WTC11 (cell line): Measurements from ENCODE around the gene NR2E3. TPM values are rescaled to one million over a fixed set of nuclear protein-coding genes. Genes with fewer than 3 reads are reported as not detected.

Experiments used
- ATAC-seq: fragments of 200-7000 bp; cut with Tn5 transposase; 2 replicates; pipeline ENCODE4 v1.10.0; 2021; ENCODE audit warnings: mild to moderate bottlenecking, moderate library complexity
- CTCF ChIA-PET: fragments of 300-600 bp; sonication (Branson Sonifier 250); formaldehyde crosslinking; loops from one replicate; lab custom pipeline; 2021; ENCODE audit warnings: antibody characterized with exemption; lab: Charles Lee
- POLR2A ChIA-PET: fragments of 350-600 bp; sonication (Branson Sonifier 250); formaldehyde crosslinking; loops from one replicate; lab custom pipeline; 2021; ENCODE audit warnings: antibody characterized with exemption; lab: Charles Lee
- DNase-seq: peaks from one replicate; pipeline ENCODE4 v3.0.0; 2021; ENCODE audit warnings: low spot score
- H3K27ac Mint-ChIP-seq: 2 replicates; pipeline ENCODE4 v1.8.0; 2021; ENCODE audit warnings: mixed read lengths
- H3K27me3 Mint-ChIP-seq: 2 replicates; pipeline ENCODE4 v1.8.0; 2021; ENCODE audit warnings: low read depth, mild to moderate bottlenecking, moderate library complexity, mixed read lengths
- H3K36me3 Mint-ChIP-seq: 2 replicates; pipeline ENCODE4 v1.8.0; 2021; ENCODE audit warnings: mixed read lengths
- H3K4me1 Mint-ChIP-seq: 2 replicates; pipeline ENCODE4 v1.8.0; 2022; ENCODE audit warnings: mixed read lengths
- H3K4me3 Mint-ChIP-seq: 2 replicates; pipeline ENCODE4 v1.8.0; 2021; ENCODE audit warnings: mild to moderate bottlenecking, moderate library complexity, mixed read lengths
- H3K9me3 Mint-ChIP-seq: 2 replicates; pipeline ENCODE4 v1.8.0; 2021; ENCODE audit warnings: mixed read lengths
- ETV6 ChIP-seq: sonication (generic); formaldehyde crosslinking; IDR thresholded peaks from 2 replicates; pipeline ENCODE4 v1.8.1; 2022; ENCODE audit warnings: mild to moderate bottlenecking, missing genetic modification reagents
- HMGA2 ChIP-seq: fragments of 250-450 bp; sonication (Bioruptor Pico); IDR thresholded peaks from 2 replicates; pipeline ENCODE4 v1.4.0; 2021; ENCODE audit warnings: mild to moderate bottlenecking, moderate library complexity
- NFYB ChIP-seq: sonication (generic); formaldehyde crosslinking; conservative IDR thresholded peaks from 2 replicates; pipeline ENCODE4 v1.8.0; 2022; ENCODE audit warnings: low read depth, missing genetic modification reagents
- SOX15 ChIP-seq: fragments of 250-450 bp; sonication (Bioruptor Pico); IDR thresholded peaks from 2 replicates; pipeline ENCODE4 v1.9.0; 2021; ENCODE audit warnings: mild to moderate bottlenecking
- total RNA-seq: library from RNA; stranded (reverse); gene quantifications from 3 replicates; pipeline ENCODE4 v1.2.3, GENCODE V29; 2021
- TF ChIP-seq, protein P1 (sequence below): sonication (generic); formaldehyde crosslinking; IDR thresholded peaks from 2 replicates; pipeline ENCODE4 v1.8.0; 2023; ENCODE audit warnings: mild to moderate bottlenecking, missing genetic modification reagents
- TF ChIP-seq, protein P2 (sequence below): sonication (generic); formaldehyde crosslinking; IDR thresholded peaks from 2 replicates; pipeline ENCODE4 v1.8.0; 2022; ENCODE audit warnings: mild to moderate bottlenecking, missing genetic modification reagents
- TF ChIP-seq, protein P3 (sequence below): fragments of 250-450 bp; sonication (Bioruptor Pico); IDR thresholded peaks from 2 replicates; pipeline ENCODE4 v2.1.2; 2022; ENCODE audit warnings: mild to moderate bottlenecking, moderate library complexity
- TF ChIP-seq, protein P4 (sequence below): fragments of 250-450 bp; sonication (Bioruptor Pico); IDR thresholded peaks from 2 replicates; pipeline ENCODE4 v1.9.0; 2021; ENCODE audit warnings: mild to moderate bottlenecking, borderline replicate concordance
- TF ChIP-seq, protein P5 (sequence below): sonication (generic); formaldehyde crosslinking; IDR thresholded peaks from 2 replicates; pipeline ENCODE4 v1.8.1; 2022; ENCODE audit warnings: mild to moderate bottlenecking, moderate library complexity, missing genetic modification reagents
- TF ChIP-seq, protein P6 (sequence below): sonication (generic); formaldehyde crosslinking; IDR thresholded peaks from 2 replicates; pipeline ENCODE4 v1.8.0; 2022; ENCODE audit warnings: mild to moderate bottlenecking, missing genetic modification reagents
- TF ChIP-seq, protein P7 (sequence below): sonication (generic); formaldehyde crosslinking; IDR thresholded peaks from 2 replicates; pipeline ENCODE4 v1.8.0; 2023; ENCODE audit warnings: missing genetic modification reagents

NR2E3 gene
- total RNA-seq, 1 experiment from 2014 or later: 1.4 TPM

DNA sequence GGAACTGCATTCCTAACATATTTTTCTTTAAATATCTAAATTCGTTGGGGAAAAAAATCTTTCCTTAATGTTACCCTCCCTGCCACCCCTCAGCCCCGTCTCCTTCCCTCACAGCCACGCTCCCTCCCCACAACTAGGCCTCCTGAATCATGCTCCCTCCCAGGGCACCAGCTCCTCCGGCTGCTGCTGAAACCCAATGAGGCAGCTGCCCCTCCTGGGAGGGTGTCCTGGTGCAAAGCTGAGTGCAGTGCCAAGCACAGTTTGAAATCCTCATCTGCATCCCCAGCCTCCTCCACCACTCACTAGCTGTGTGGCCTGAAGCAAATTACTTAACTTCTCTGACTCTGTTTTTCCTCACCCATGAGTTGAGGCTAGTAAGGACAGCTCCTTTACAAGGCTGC, 2.7 kb upstream of the NR2E3 start (continued):
- TF ChIP-seq, protein P1, sequence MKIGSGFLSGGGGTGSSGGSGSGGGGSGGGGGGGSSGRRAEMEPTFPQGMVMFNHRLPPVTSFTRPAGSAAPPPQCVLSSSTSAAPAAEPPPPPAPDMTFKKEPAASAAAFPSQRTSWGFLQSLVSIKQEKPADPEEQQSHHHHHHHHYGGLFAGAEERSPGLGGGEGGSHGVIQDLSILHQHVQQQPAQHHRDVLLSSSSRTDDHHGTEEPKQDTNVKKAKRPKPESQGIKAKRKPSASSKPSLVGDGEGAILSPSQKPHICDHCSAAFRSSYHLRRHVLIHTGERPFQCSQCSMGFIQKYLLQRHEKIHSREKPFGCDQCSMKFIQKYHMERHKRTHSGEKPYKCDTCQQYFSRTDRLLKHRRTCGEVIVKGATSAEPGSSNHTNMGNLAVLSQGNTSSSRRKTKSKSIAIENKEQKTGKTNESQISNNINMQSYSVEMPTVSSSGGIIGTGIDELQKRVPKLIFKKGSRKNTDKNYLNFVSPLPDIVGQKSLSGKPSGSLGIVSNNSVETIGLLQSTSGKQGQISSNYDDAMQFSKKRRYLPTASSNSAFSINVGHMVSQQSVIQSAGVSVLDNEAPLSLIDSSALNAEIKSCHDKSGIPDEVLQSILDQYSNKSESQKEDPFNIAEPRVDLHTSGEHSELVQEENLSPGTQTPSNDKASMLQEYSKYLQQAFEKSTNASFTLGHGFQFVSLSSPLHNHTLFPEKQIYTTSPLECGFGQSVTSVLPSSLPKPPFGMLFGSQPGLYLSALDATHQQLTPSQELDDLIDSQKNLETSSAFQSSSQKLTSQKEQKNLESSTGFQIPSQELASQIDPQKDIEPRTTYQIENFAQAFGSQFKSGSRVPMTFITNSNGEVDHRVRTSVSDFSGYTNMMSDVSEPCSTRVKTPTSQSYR: no peak
- TF ChIP-seq, protein P2, sequence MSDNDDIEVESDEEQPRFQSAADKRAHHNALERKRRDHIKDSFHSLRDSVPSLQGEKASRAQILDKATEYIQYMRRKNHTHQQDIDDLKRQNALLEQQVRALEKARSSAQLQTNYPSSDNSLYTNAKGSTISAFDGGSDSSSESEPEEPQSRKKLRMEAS (CRISPR knock-in tag): no peak
- TF ChIP-seq, protein P3, sequence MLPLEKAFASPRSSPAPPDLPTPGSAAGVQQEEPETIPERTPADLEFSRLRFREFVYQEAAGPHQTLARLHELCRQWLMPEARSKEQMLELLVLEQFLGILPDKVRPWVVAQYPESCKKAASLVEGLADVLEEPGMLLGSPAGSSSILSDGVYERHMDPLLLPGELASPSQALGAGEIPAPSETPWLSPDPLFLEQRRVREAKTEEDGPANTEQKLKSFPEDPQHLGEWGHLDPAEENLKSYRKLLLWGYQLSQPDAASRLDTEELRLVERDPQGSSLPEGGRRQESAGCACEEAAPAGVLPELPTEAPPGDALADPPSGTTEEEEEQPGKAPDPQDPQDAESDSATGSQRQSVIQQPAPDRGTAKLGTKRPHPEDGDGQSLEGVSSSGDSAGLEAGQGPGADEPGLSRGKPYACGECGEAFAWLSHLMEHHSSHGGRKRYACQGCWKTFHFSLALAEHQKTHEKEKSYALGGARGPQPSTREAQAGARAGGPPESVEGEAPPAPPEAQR (CRISPR knock-in tag): no peak
- no peak for TF ChIP-seq NFYB (CRISPR knock-in tag)
- TF ChIP-seq, protein P4, sequence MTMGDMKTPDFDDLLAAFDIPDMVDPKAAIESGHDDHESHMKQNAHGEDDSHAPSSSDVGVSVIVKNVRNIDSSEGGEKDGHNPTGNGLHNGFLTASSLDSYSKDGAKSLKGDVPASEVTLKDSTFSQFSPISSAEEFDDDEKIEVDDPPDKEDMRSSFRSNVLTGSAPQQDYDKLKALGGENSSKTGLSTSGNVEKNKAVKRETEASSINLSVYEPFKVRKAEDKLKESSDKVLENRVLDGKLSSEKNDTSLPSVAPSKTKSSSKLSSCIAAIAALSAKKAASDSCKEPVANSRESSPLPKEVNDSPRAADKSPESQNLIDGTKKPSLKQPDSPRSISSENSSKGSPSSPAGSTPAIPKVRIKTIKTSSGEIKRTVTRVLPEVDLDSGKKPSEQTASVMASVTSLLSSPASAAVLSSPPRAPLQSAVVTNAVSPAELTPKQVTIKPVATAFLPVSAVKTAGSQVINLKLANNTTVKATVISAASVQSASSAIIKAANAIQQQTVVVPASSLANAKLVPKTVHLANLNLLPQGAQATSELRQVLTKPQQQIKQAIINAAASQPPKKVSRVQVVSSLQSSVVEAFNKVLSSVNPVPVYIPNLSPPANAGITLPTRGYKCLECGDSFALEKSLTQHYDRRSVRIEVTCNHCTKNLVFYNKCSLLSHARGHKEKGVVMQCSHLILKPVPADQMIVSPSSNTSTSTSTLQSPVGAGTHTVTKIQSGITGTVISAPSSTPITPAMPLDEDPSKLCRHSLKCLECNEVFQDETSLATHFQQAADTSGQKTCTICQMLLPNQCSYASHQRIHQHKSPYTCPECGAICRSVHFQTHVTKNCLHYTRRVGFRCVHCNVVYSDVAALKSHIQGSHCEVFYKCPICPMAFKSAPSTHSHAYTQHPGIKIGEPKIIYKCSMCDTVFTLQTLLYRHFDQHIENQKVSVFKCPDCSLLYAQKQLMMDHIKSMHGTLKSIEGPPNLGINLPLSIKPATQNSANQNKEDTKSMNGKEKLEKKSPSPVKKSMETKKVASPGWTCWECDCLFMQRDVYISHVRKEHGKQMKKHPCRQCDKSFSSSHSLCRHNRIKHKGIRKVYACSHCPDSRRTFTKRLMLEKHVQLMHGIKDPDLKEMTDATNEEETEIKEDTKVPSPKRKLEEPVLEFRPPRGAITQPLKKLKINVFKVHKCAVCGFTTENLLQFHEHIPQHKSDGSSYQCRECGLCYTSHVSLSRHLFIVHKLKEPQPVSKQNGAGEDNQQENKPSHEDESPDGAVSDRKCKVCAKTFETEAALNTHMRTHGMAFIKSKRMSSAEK (CRISPR knock-in tag): no peak
- TF ChIP-seq, protein P5, sequence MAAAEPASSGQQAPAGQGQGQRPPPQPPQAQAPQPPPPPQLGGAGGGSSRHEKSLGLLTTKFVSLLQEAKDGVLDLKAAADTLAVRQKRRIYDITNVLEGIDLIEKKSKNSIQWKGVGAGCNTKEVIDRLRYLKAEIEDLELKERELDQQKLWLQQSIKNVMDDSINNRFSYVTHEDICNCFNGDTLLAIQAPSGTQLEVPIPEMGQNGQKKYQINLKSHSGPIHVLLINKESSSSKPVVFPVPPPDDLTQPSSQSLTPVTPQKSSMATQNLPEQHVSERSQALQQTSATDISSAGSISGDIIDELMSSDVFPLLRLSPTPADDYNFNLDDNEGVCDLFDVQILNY (CRISPR knock-in tag): no peak
- TF ChIP-seq HMGA2 (CRISPR knock-in tag): no peak
- no peak for TF ChIP-seq SOX15

DNA sequence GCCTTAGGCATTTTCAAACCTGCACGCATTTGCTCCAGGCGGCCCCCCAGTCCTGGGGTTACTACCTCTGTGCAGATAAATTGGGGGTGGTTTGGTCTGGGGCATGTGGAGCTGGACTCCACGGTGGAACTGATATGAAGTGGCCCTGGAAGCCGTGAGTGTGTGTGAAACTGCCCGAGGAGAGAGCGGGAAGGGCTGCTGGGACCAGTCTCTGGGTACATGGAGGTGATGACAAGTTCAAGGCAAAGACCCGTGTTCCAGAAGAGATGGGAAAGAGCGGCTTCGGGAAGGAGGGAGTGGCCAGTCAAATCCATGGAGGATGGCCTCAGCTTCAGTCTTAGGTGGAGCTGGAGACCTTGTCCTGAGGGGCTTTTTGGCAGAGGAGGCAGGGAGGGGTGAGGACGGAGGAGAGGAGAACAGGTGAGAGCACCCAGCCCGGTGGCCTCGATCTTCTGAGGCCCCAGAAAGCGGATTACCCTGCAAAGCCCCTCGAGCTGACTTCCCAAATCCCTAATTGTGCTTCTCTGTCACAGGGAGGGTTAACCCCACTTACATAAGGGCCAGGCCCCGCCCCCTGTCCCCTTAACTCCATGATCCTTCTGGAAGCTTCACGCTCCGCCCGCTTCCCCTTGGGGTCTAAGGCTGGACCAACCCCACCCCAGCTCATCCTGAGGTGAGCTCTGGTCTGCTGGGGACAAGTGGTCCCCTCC, 1.9 kb upstream of the NR2E3 start:
- H3K9me3 Mint-ChIP-seq: no peaks in the 10 kb centered on the region
- TF ChIP-seq, protein P6, sequence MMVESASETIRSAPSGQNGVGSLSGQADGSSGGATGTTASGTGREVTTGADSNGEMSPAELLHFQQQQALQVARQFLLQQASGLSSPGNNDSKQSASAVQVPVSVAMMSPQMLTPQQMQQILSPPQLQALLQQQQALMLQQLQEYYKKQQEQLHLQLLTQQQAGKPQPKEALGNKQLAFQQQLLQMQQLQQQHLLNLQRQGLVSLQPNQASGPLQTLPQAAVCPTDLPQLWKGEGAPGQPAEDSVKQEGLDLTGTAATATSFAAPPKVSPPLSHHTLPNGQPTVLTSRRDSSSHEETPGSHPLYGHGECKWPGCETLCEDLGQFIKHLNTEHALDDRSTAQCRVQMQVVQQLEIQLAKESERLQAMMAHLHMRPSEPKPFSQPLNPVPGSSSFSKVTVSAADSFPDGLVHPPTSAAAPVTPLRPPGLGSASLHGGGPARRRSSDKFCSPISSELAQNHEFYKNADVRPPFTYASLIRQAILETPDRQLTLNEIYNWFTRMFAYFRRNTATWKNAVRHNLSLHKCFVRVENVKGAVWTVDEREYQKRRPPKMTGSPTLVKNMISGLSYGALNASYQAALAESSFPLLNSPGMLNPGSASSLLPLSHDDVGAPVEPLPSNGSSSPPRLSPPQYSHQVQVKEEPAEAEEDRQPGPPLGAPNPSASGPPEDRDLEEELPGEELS (CRISPR knock-in tag): 0 out of 2 replicates have a peak, but pooled peaks have one; percentile 15
- TF ChIP-seq ETV6: 0 out of 2 replicates have a peak, but pooled peaks have one; percentile 35
- TF ChIP-seq, protein P7, sequence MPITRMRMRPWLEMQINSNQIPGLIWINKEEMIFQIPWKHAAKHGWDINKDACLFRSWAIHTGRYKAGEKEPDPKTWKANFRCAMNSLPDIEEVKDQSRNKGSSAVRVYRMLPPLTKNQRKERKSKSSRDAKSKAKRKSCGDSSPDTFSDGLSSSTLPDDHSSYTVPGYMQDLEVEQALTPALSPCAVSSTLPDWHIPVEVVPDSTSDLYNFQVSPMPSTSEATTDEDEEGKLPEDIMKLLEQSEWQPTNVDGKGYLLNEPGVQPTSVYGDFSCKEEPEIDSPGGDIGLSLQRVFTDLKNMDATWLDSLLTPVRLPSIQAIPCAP (CRISPR knock-in tag): no peak
- TF ChIP-seq, all 79 proteins: peak for 2
- DNase-seq (no peak), ATAC-seq (no peak)
- Mint-ChIP-seq H3K27ac (peak overlapping the region; percentile 73; the same call in 1 of the 2 replicates), H3K36me3 (no peaks in the 10 kb centered on the region), H3K4me1 (peaks cover 40% of the 10 kb centered on the region), H3K4me3 (peak overlapping the region; percentile 60; the same call in 1 of the 2 replicates), H3K27me3 (no peaks in the 10 kb centered on the region; the same call in 1 of the 2 replicates)
- ChIA-PET POLR2A (no interaction called here), CTCF (interaction anchor here (0.7 to 3.9 kb wide), 9 partner anchors 20 to 371 kb away, joined by 3 to 21 read pairs (median 4); no protein-coding TSS in a partner anchor)
